HepG2 (cell line): Measurements from ENCODE around the gene TRIO. TPM values are rescaled to one million over a fixed set of nuclear protein-coding genes. Genes with fewer than 3 reads are reported as not detected.

Experiments
- ATAC-seq: fragments of 200-7000 bp; cut with Tn5 transposase; 3 replicates; pipeline ENCODE4 v1.9.1; 2020; ENCODE audit warnings: mild to moderate bottlenecking, moderate library complexity
- BruUV-seq: library from RNA; stranded (reverse); fragments of 400-500 nt; replicated peaks from 2 replicates; lab custom pipeline; 2021; lab: Mats Ljungman, UMichigan
- CTCF ChIA-PET: fragments of 300-600 bp; formaldehyde crosslinking; extraction: SDS; loops from one replicate; lab custom pipeline; 2021; ENCODE audit warnings: low total read pairs, inconsistent platforms, low intra/inter-chr PET ratio; lab: Yijun Ruan, JAX
- POLR2A ChIA-PET: fragments of 350-600 bp; sonication (Branson Sonifier 250); formaldehyde crosslinking; loops from one replicate; lab custom pipeline; 2020; ENCODE audit warnings: antibody characterized with exemption, inconsistent platforms; lab: Yijun Ruan, JAX
- DNase-seq: peaks from one replicate; pipeline ENCODE4 v3.0.0-alpha.2; 2015; ENCODE audit warnings: low spot score
- FAIRE-seq: peaks from 3 replicates; lab custom pipeline; 2011; peaks lifted over from hg19 to GRCh38; lab: Jason Lieb, UNC
- H2AFZ ChIP-seq: one replicate; pipeline ENCODE4 v1.6.1; 2011; ENCODE audit warnings: low read length, inconsistent platforms
- H3K27ac ChIP-seq: fragments of 300-600 bp; 3 replicates; pipeline ENCODE4 v1.8.0; 2011; ENCODE audit warnings: mixed run types, mild to moderate bottlenecking, mixed read lengths, low read length, inconsistent platforms; ENCODE audit not compliant: insufficient read depth; ENCODE audit errors: extremely low read length
- H3K27me3 ChIP-seq, 2 experiments: fragments of 200-600 bp in 1 of 2; 2 replicates in 1 of 2; 3 replicates in 1 of 2; pipeline versions ENCODE4 v1.6.0 to v1.8.0; 2011; ENCODE audit warnings: low read length in 2 of 2, mild to moderate bottlenecking in 2 of 2, moderate library complexity in 2 of 2, inconsistent platforms in 1 of 2; ENCODE audit not compliant: insufficient read depth in 2 of 2, control insufficient read depth in 1 of 2
- H3K36me3 ChIP-seq, 2 experiments: fragments of 200-600 bp in 1 of 2; replicated peaks in 1 of 2; 2 replicates in 1 of 2; 3 replicates in 1 of 2; pipeline versions ENCODE4 v1.5.1 to v1.8.0; 2011; ENCODE audit warnings: low read length in 2 of 2, inconsistent platforms in 1 of 2; ENCODE audit not compliant: insufficient read depth in 2 of 2, control insufficient read depth in 1 of 2
- H3K4me1 ChIP-seq: 2 replicates; pipeline ENCODE4 v1.5.1; 2012; ENCODE audit warnings: low read length, inconsistent platforms; ENCODE audit not compliant: insufficient read depth
- H3K4me2 ChIP-seq: 2 replicates; pipeline ENCODE4 v1.6.0; 2011; ENCODE audit warnings: low read depth, low read length, inconsistent platforms
- H3K4me3 ChIP-seq, 3 experiments: fragments of 200-600 bp in 1 of 3; sonication (generic), shearing (Covaris generic) in 1 of 3; replicated peaks in 1 of 3; 2 replicates each; pipeline ENCODE4 v1.5.1; 2011 to 2016; ENCODE audit warnings: low read length in 3 of 3, inconsistent platforms in 2 of 3, low read depth in 2 of 3, mild to moderate bottlenecking in 2 of 3, control low read depth in 1 of 3, mixed read lengths in 1 of 3; ENCODE audit not compliant: insufficient read depth in 1 of 3
- H3K79me2 ChIP-seq: one replicate; pipeline ENCODE4 v1.6.1; 2011; ENCODE audit warnings: low read length, inconsistent platforms; ENCODE audit not compliant: insufficient read depth
- H3K9ac ChIP-seq: 2 replicates; pipeline ENCODE4 v1.6.0; 2011; ENCODE audit warnings: mild to moderate bottlenecking, low read depth, low read length, inconsistent platforms; ENCODE audit not compliant: insufficient read depth
- H3K9me3 ChIP-seq: 2 replicates; pipeline ENCODE4 v1.5.1; 2012; ENCODE audit warnings: mild to moderate bottlenecking, low read length
- H4K20me1 ChIP-seq: 2 replicates; pipeline ENCODE4 v1.6.0; 2011; ENCODE audit warnings: inconsistent platforms, mild to moderate bottlenecking, low read length, moderate library complexity; ENCODE audit not compliant: insufficient read depth
- GMEB1 ChIP-seq: sonication (generic); formaldehyde crosslinking; IDR thresholded peaks from 2 replicates; pipeline ENCODE4 v1.5.1; 2020; ENCODE audit warnings: missing genetic modification reagents, mild to moderate bottlenecking, borderline replicate concordance
- HNF4A ChIP-seq: sonication (generic); formaldehyde crosslinking; IDR thresholded peaks from 2 replicates; pipeline ENCODE4 v1.4.0; 2020; ENCODE audit warnings: missing genetic modification reagents
- KLF9 ChIP-seq: IDR thresholded peaks from 2 replicates; pipeline ENCODE4 v1.6.1; 2016; ENCODE audit warnings: low read depth
- MAFG ChIP-seq: sonication (generic); formaldehyde crosslinking; IDR thresholded peaks from 2 replicates; pipeline ENCODE4 v1.5.1; 2020; ENCODE audit warnings: mild to moderate bottlenecking, missing genetic modification reagents
- MED1 ChIP-seq: sonication (generic); formaldehyde crosslinking; IDR thresholded peaks from 2 replicates; pipeline ENCODE4 v1.4.0; 2020; ENCODE audit warnings: missing genetic modification reagents
- SIN3A ChIP-seq: IDR thresholded peaks from 2 replicates; pipeline ENCODE4 v1.6.1; 2011; ENCODE audit warnings: low read depth, mild to moderate bottlenecking, control low read depth, low read length, borderline replicate concordance
- THAP8 ChIP-seq: sonication (generic); formaldehyde crosslinking; IDR thresholded peaks from 2 replicates; pipeline ENCODE4 v1.5.1; 2020; ENCODE audit warnings: missing genetic modification reagents, mild to moderate bottlenecking, borderline replicate concordance
- ZFP36L1 ChIP-seq: sonication (generic); formaldehyde crosslinking; IDR thresholded peaks from 2 replicates; pipeline ENCODE4 v1.8.0; 2022; ENCODE audit warnings: mild to moderate bottlenecking, missing genetic modification reagents, moderate library complexity
- ZFP62 ChIP-seq: sonication (generic); formaldehyde crosslinking; IDR thresholded peaks from 2 replicates; pipeline ENCODE4 v1.4.0; 2020; ENCODE audit warnings: missing genetic modification reagents
- ZNF180 ChIP-seq: sonication (generic); formaldehyde crosslinking; IDR thresholded peaks from 2 replicates; pipeline ENCODE4 v1.4.0; 2020; ENCODE audit warnings: low read depth, missing genetic modification reagents, borderline replicate concordance
- ZNF572 ChIP-seq: sonication (generic); formaldehyde crosslinking; IDR thresholded peaks from 2 replicates; pipeline ENCODE4 v1.5.1; 2020; ENCODE audit warnings: mild to moderate bottlenecking, missing genetic modification reagents
- WGBS: methylation state at CpG from one replicate; pipeline ENCODE4 v1.1.6; 2017; ENCODE audit warnings: low lambda C conversion rate; 5-methylcytosine and 5-hydroxymethylcytosine counted together
- in situ Hi-C: cut with HindIII; loops from 2 replicates; pipeline ENCODE4 v1.10.0; 2017; ENCODE audit warnings: low pct_unique_long_range_greater_than_20kb; ENCODE audit not compliant: extremely low pct_ligation_motif_present
- intact Hi-C: fragments of 100-400 bp; cut with micrococcal nuclease; formaldehyde crosslinking; loops from one replicate; pipeline ENCODE4 v1.10.0; 2022; ENCODE audit not compliant: unreplicated experiment
- polyA plus RNA-seq, 8 experiments: library from polyadenylated mRNA; depleted of rRNA in 3 of 8; stranded (reverse) in 7 of 8; unstranded in 1 of 8; fragments of >200 nt; fragmentation: Illumina TruSeq in 4 of 8; extraction: Trizol in 4 of 8; gene quantifications; 2 replicates each; pipeline versions ENCODE4 v1.2.1 to v1.2.3, GENCODE V29; 2011 to 2016; ENCODE audit warnings: low read depth in 4 of 8, missing spikeins in 1 of 8, mixed read lengths in 1 of 8; ENCODE audit not compliant: insufficient read depth in 1 of 8
- total RNA-seq, 5 experiments: library from RNA; depleted of rRNA; stranded (reverse); fragments of >200 nt; fragmentation: Illumina TruSeq; extraction: Trizol; gene quantifications; 2 replicates each; pipeline ENCODE4 v1.2.3, GENCODE V29; 2016; ENCODE audit warnings: low read depth in 1 of 5
- TF ChIP-seq, protein P1 (sequence below): sonication (generic); formaldehyde crosslinking; IDR thresholded peaks from 2 replicates; pipeline ENCODE4 v1.4.0; 2020; ENCODE audit warnings: missing genetic modification reagents
- TF ChIP-seq, protein P2 (sequence below): sonication (generic); formaldehyde crosslinking; IDR thresholded peaks from 2 replicates; pipeline ENCODE4 v1.8.1; 2023; ENCODE audit warnings: mild to moderate bottlenecking, missing genetic modification reagents

The TRIO gene
- total and polyA plus RNA-seq, 2 of the 13 experiments (the other 11 are each of a cell fraction or from before 2014, with no cell fraction given) = 45.2 to 45.9 TPM

GRCh38 chr5:14410068-14410393 lies 266.9 kb downstream of the TRIO start:
- FAIRE-seq (no peak), DNase-seq (no peak), ATAC-seq (no peak)
- H3K4me2 ChIP-seq = no peak overlapping the region
- WGBS = 98% methylated on average over 12 of the region's 12 CpGs
- ChIA-PET CTCF (no interaction called here), POLR2A (no interaction called here)
- no peak for TF ChIP-seq ZFP36L1 (CRISPR knock-in tag)
- TF ChIP-seq KLF9 (CRISPR knock-in tag) = no peak
- H3K9ac ChIP-seq = no peak overlapping the region
- BruUV-seq = no TSS peak
- no peaks in the 10 kb centered on the region for H4K20me1 ChIP-seq
- no peaks in the 10 kb centered on the region for H3K9me3 ChIP-seq
- no peak overlapping the region for H3K27ac ChIP-seq
- intact Hi-C loops = no loop called here
- peaks cover 28 to 80% of the 10 kb centered on the region in 2 experiments for H3K36me3 ChIP-seq
- H3K27me3 ChIP-seq = no peaks in the 10 kb centered on the region
- H3K4me1 ChIP-seq = no peaks in the 10 kb centered on the region
- in situ Hi-C loops = no loop called here
- no peak overlapping the region for H2AFZ ChIP-seq
- H3K79me2 ChIP-seq = no peaks in the 10 kb centered on the region
- H3K4me3 ChIP-seq = no peak overlapping the region

DNA sequence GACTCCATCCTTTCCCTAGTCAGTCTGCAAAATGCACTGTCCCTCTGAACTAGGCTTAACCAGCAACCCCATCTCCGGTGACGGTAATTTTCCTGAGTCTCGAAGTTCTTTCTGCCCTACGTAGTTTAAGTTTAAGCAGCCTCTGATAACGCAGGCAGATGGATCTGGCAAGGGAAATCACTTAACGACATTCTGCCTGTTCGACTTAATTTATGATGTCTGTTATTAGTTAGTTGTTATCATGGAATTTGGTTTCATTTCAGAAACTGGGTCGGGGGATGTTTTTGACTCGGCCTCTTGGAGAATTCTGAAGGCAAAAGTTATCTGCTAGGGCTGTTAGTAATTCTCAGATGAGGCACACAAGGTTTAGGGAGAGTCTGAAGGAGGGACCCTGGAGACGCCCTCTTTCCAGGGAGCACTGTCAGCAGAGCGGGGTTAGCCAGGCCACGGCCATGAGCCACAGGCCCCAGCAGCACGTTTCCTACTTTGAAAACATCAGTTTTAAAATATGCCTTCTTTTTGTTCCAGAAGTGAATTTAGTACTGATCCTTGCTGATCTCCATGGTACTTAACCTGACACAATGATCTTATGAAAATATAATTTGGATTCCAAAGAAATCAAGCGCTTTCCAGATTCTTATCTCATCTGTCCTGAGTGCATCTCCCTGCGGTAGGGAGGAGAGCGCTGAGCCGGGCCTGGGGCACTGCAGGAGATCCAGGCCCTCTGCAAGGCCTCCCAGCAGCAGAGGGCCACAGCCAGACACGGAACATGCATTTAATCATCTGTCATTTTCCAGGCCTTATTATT lies 267.5 kb downstream of the TRIO start:
- DNase-seq (no peak), FAIRE-seq (no peak), ATAC-seq (no peak)
- peaks cover 28 to 85% of the 10 kb centered on the region in 2 experiments; a peak in 4 of 5 replicates for H3K36me3 ChIP-seq
- 98% methylated on average over 18 of the region's 18 CpGs for WGBS
- H3K9me3 ChIP-seq = no peaks in the 10 kb centered on the region
- no peak overlapping the region for H3K9ac ChIP-seq
- ChIA-PET POLR2A (no interaction called here), CTCF (no interaction called here)
- BruUV-seq = no TSS peak
- intact Hi-C loops = no loop called here
- H3K27me3 ChIP-seq = no peaks in the 10 kb centered on the region
- no peak overlapping the region for H2AFZ ChIP-seq
- H3K4me3 ChIP-seq = no peak overlapping the region
- in situ Hi-C loops = no loop called here
- H3K79me2 ChIP-seq = no peaks in the 10 kb centered on the region
- H3K4me2 ChIP-seq = no peak overlapping the region
- H3K27ac ChIP-seq = no peak overlapping the region
- no peaks in the 10 kb centered on the region for H3K4me1 ChIP-seq
- H4K20me1 ChIP-seq = no peaks in the 10 kb centered on the region
- no peak for TF ChIP-seq SIN3A
- no peak for TF ChIP-seq ZNF572 (CRISPR knock-in tag)
- TF ChIP-seq, protein P1, sequence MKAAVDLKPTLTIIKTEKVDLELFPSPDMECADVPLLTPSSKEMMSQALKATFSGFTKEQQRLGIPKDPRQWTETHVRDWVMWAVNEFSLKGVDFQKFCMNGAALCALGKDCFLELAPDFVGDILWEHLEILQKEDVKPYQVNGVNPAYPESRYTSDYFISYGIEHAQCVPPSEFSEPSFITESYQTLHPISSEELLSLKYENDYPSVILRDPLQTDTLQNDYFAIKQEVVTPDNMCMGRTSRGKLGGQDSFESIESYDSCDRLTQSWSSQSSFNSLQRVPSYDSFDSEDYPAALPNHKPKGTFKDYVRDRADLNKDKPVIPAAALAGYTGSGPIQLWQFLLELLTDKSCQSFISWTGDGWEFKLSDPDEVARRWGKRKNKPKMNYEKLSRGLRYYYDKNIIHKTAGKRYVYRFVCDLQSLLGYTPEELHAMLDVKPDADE (CRISPR knock-in tag) = no peak
- no peak for TF ChIP-seq HNF4A (CRISPR knock-in tag)
- TF ChIP-seq MED1 (CRISPR knock-in tag) = no peak
- no peak for TF ChIP-seq ZNF180 (CRISPR knock-in tag)
- TF ChIP-seq GMEB1 (CRISPR knock-in tag) = no peak
- TF ChIP-seq, protein P2, sequence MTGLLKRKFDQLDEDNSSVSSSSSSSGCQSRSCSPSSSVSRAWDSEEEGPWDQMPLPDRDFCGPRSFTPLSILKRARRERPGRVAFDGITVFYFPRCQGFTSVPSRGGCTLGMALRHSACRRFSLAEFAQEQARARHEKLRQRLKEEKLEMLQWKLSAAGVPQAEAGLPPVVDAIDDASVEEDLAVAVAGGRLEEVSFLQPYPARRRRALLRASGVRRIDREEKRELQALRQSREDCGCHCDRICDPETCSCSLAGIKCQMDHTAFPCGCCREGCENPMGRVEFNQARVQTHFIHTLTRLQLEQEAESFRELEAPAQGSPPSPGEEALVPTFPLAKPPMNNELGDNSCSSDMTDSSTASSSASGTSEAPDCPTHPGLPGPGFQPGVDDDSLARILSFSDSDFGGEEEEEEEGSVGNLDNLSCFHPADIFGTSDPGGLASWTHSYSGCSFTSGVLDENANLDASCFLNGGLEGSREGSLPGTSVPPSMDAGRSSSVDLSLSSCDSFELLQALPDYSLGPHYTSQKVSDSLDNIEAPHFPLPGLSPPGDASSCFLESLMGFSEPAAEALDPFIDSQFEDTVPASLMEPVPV (CRISPR knock-in tag) = no peak
- TF ChIP-seq MAFG (CRISPR knock-in tag) = no peak
- no peak for TF ChIP-seq THAP8 (CRISPR knock-in tag)
- TF ChIP-seq ZFP62 (CRISPR knock-in tag) = no peak
